Amniotic epithelial cell (primary cell): ENCODE measurements around the gene MT1B.
A peak's percentile ranks its signal among the peaks of the same experiment; 100 is the strongest.

ENCODE experiments used
- DNase-seq: peaks from one replicate; pipeline ENCODE4 v3.0.0-alpha.2; 2010; ENCODE audit warnings: low read depth

MT1B gene

GRCh38 chr16:56651586-56651985 lies at the start of gene MT1B:
MT1B (plus strand) TSS chr16:56651886; CDS start chr16:56651954, 68 bp downstream.
- DNase-seq: no peak

- peak; percentile 18 for DNase-seq
Observed at GRCh38 chr16:56603589-56603988, 48.1 kb upstream of the MT1B start.

GRCh38 chr16:56604966-56605365 lies 46.7 kb upstream of the MT1B start:
- no peak for DNase-seq

- no peak for DNase-seq
Observed at GRCh38 chr16:56605475-56605874, 46.2 kb upstream of the MT1B start.

- DNase-seq: peak; percentile 89
Observed at GRCh38 chr16:56606071-56606475, 45.6 kb upstream of the MT1B start.

- DNase-seq: peak; percentile 97
Observed at GRCh38 chr16:56606476-56607108, 45.1 kb upstream of the MT1B start.

- DNase-seq: peak; percentile 100
Observed at GRCh38 chr16:56607109-56607618, 44.5 kb upstream of the MT1B start.

GRCh38 chr16:56607675-56608042 lies 44.0 kb upstream of the MT1B start:
- no peak for DNase-seq

- DNase-seq: peak; percentile 97
Observed at GRCh38 chr16:56608043-56608875, 43.4 kb upstream of the MT1B start, which contains the start of gene MT2A. MT2A (plus strand) TSS chr16:56608584; CDS start chr16:56608656, 72 bp downstream.

- no peak for DNase-seq
Observed at GRCh38 chr16:56608876-56609462, 42.7 kb upstream of the MT1B start.

- DNase-seq: peak; percentile 76
Observed at GRCh38 chr16:56609463-56609921, 42.2 kb upstream of the MT1B start.

GRCh38 chr16:56610017-56610608 lies 41.6 kb upstream of the MT1B start:
- DNase-seq: peak; percentile 94

- DNase-seq: peak; percentile 91
Observed at GRCh38 chr16:56610609-56611111, 41.0 kb upstream of the MT1B start.

- peak; percentile 65 for DNase-seq
Observed at GRCh38 chr16:56611281-56611833, 40.3 kb upstream of the MT1B start.

GRCh38 chr16:56613706-56614105 lies 38.0 kb upstream of the MT1B start:
- no peak for DNase-seq

GRCh38 chr16:56614549-56614991 lies 37.1 kb upstream of the MT1B start:
- DNase-seq: peak; percentile 64

- DNase-seq: peak; percentile 43
Observed at GRCh38 chr16:56615353-56615752, 36.3 kb upstream of the MT1B start.

- no peak for DNase-seq
Observed at GRCh38 chr16:56616608-56617211, 35.0 kb upstream of the MT1B start.

GRCh38 chr16:56617212-56618085 lies 34.2 kb upstream of the MT1B start:
- peak; percentile 65 for DNase-seq

GRCh38 chr16:56618138-56618537 lies 33.5 kb upstream of the MT1B start:
- no peak for DNase-seq
